ENCODE measurements around the gene SRXN1.
A peak's percentile ranks its signal among the peaks of the same experiment; 100 is the strongest.

Gene SRXN1

DNA sequence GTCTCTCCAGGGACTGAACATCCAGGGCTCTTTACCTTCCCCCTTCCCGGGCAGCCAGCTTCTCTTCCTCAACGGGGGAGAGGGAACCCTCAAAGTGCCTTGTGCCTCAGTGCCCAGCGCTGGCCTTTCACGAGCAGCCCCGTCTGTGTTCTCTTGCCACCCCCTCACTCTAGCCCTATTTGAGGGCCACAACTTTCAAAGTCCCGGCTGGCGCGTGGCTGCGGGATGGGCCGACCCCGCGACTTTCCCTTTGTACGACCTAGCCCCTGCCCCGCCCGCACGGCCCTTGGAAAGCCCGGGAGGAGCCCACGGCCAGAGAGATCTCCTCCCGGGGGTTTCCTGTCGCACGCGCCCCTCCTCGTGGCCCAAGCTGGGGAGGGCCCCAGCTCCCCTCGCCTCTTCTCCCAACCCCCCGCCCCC lies 22.0 kb upstream of the SRXN1 start:
- Histone ChIP-seq H3K4me1 (ENCODE audit: insufficient read depth, low read length) (peaks cover 5% of the 10 kb centered on the region; the same call in 1 of the 2 replicates), H3K27me3 (ENCODE audit: insufficient read depth, low read length) (peaks cover 62% of the 10 kb centered on the region), H3K36me3 (ENCODE audit: insufficient read depth, low read depth, low read length) (no peaks in the 10 kb centered on the region), H3K9ac (ENCODE audit: low read depth, low read length) (no peak overlapping the region), H3K9me3 (ENCODE audit: insufficient read depth, low read depth, low read length) (no peaks in the 10 kb centered on the region), H3K4me3 (ENCODE audit: low read length) (peak overlapping the region; percentile 74; the same call in 1 of the 2 replicates), H3K27ac (ENCODE audit: low read length) (no peak overlapping the region)

DNA sequence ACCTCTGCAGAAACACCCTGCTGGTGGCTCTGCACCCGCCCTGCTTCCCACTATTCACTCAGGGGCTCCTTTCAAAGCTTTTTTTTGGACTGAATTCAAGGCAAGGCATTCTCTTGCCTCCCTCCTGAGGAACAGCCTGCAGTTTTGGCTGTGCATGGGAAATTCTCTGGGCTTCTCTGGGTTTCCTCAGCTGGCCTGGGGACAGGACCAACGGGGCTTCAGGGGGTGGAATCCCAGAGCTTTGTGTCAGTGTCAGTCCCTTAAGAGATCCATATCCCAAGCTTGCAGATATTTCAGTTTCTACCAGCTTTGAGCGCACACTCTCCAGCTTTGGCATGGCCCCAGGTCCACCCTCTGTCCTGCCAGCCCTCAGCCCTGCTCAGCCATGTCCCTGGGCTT lies 20.6 kb upstream of the SRXN1 start:
- H3K27ac ChIP-seq (ENCODE audit: low read length), result no peak overlapping the region
- H3K4me3 ChIP-seq (ENCODE audit: low read length), result no peak overlapping the region

DNA sequence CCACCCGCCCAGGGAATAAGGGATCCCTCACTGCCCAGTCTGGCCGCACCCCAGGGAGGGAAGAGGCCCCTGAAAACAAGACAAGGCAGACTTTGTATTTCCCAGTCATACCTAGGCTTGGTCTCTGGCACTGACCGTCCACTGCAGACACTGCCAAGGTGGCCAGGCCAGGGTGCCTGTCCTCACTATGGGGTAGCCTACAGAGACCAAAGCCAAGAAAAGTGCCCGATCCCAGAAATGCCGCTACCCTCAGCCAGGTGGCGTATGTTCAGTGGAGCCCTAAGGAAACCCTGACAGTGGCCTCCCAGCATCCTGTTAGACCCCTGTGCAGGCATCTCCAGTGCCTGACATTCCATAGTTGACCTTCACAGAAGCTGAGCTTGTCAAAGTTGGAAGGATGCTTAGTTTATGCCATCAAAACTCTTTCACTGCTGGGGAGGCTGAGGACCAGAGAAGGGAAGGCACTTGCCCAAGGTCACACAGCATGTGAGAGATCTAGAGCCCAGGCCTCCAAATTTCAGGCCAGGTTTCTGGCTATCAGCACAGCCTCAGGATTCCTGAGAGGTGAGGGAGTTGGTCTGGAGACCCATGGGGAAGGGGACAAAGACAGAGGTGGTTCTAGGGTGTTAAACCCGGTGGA lies 20.1 kb upstream of the SRXN1 start:
- Histone ChIP-seq H3K9ac (ENCODE audit: low read depth, low read length) (no peak overlapping the region), H3K4me3 (ENCODE audit: low read length) (no peak overlapping the region), H3K9me3 (ENCODE audit: insufficient read depth, low read depth, low read length) (no peaks in the 10 kb centered on the region), H3K27me3 (ENCODE audit: insufficient read depth, low read length) (peaks cover 52% of the 10 kb centered on the region), H3K4me1 (ENCODE audit: insufficient read depth, low read length) (peaks cover 5% of the 10 kb centered on the region; the same call in 1 of the 2 replicates), H3K27ac (ENCODE audit: low read length) (no peak overlapping the region), H3K36me3 (ENCODE audit: insufficient read depth, low read depth, low read length) (no peaks in the 10 kb centered on the region)

More for the DNA sequence above, 20.6 kb upstream of the SRXN1 start:
- Histone ChIP-seq H3K4me1 (ENCODE audit: insufficient read depth, low read length) (peaks cover 5% of the 10 kb centered on the region; the same call in 1 of the 2 replicates), H3K9me3 (ENCODE audit: insufficient read depth, low read depth, low read length) (no peaks in the 10 kb centered on the region), H3K9ac (ENCODE audit: low read depth, low read length) (no peak overlapping the region), H3K36me3 (ENCODE audit: insufficient read depth, low read depth, low read length) (no peaks in the 10 kb centered on the region), H3K27me3 (ENCODE audit: insufficient read depth, low read length) (peaks cover 57% of the 10 kb centered on the region)

DNA sequence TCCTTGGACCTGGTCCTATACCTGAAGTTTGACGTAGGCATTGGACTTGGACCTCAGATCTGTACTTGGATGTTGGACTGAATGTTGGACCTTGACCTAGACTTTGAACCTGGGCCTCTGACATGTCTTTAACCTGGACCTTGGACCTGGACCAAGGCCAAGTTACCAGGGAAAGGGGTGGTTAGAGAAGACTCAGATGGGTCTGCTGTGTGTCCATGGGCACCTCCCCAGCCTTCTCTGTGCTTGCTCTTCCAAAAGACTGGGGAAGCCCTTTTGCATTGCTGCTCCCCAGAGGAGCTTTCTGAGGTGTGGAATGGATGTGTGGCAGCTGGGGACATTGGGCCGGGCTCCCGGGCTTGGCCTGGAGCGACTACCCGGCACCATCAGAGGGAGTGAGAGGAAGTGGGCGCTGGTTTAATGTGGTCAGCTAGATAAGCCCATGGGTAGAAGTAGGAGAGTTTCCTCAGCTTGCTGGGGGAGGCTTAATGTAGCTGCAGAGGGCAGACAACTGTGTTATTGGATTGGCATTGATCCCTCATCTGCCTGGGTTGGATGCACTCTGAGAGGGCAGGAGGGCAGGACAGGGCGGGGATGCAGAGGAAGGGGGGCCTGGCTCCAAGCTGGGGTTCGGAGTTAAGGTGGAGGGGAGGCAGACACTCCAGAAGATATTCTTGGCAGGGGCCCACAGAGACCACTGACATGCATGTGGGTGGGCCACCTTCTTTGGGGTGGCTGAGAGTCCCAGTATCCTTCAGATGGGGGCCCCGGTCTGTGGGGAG lies 18.4 kb upstream of the SRXN1 start:
- H3K9me3 ChIP-seq (ENCODE audit: insufficient read depth, low read depth, low read length), result no peaks in the 10 kb centered on the region
- peaks cover 36% of the 10 kb centered on the region for H3K27me3 ChIP-seq (ENCODE audit: insufficient read depth, low read length)
- peaks cover 3% of the 10 kb centered on the region; the same call in 1 of the 2 replicates for H3K4me1 ChIP-seq (ENCODE audit: insufficient read depth, low read length)
- H3K9ac ChIP-seq (ENCODE audit: low read depth, low read length), result no peak overlapping the region
- no peaks in the 10 kb centered on the region for H3K36me3 ChIP-seq (ENCODE audit: insufficient read depth, low read depth, low read length)
- no peak overlapping the region for H3K27ac ChIP-seq (ENCODE audit: low read length)
- no peak overlapping the region for H3K4me3 ChIP-seq (ENCODE audit: low read length)

- Histone ChIP-seq H3K9me3 (ENCODE audit: insufficient read depth, low read depth, low read length) (no peaks in the 10 kb centered on the region), H3K27ac (ENCODE audit: low read length) (no peak overlapping the region), H3K4me3 (ENCODE audit: low read length) (no peak overlapping the region), H3K27me3 (ENCODE audit: insufficient read depth, low read length) (peaks cover 38% of the 10 kb centered on the region), H3K9ac (ENCODE audit: low read depth, low read length) (no peak overlapping the region), H3K36me3 (ENCODE audit: insufficient read depth, low read depth, low read length) (no peaks in the 10 kb centered on the region), H3K4me1 (ENCODE audit: insufficient read depth, low read length) (peaks cover 15% of the 10 kb centered on the region)
These were observed 16.6 kb upstream of the SRXN1 start for GRCh38 chr20:669573-669972.

- H3K4me1 ChIP-seq (ENCODE audit: insufficient read depth, low read length), result peaks cover 15% of the 10 kb centered on the region
- no peaks in the 10 kb centered on the region for H3K36me3 ChIP-seq (ENCODE audit: insufficient read depth, low read depth, low read length)
- H3K27me3 ChIP-seq (ENCODE audit: insufficient read depth, low read length), result peaks cover 37% of the 10 kb centered on the region
- no peak overlapping the region for H3K27ac ChIP-seq (ENCODE audit: low read length)
- H3K9me3 ChIP-seq (ENCODE audit: insufficient read depth, low read depth, low read length), result no peaks in the 10 kb centered on the region
- H3K9ac ChIP-seq (ENCODE audit: low read depth, low read length), result no peak overlapping the region
- H3K4me3 ChIP-seq (ENCODE audit: low read length), result no peak overlapping the region
These were observed 15.6 kb upstream of the SRXN1 start for GRCh38 chr20:668638-669037.

DNA sequence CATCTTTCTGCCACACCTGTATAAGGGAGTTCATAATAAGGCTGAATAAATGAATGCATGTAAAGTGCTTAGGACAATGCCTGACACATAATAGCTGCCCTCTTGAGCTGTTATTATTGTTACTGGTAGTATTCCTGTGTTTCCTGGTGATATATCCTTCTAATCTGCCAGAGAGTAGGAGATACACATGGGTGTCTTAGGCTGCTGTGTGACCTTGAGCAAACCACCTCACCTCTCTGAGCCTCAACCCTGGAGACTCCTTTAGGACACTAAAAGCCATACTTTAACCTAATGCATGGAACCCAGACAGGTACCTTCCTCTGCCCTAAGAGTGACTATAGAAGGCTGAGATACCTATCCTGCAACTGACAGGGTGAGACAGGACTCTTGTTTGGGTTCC lies 15.1 kb upstream of the SRXN1 start:
- no peak overlapping the region for H3K9ac ChIP-seq (ENCODE audit: low read depth, low read length)
- H3K27me3 ChIP-seq (ENCODE audit: insufficient read depth, low read length), result peaks cover 37% of the 10 kb centered on the region
- no peak overlapping the region for H3K27ac ChIP-seq (ENCODE audit: low read length)
- H3K36me3 ChIP-seq (ENCODE audit: insufficient read depth, low read depth, low read length), result no peaks in the 10 kb centered on the region
- peaks cover 15% of the 10 kb centered on the region for H3K4me1 ChIP-seq (ENCODE audit: insufficient read depth, low read length)
- no peak overlapping the region for H3K4me3 ChIP-seq (ENCODE audit: low read length)
- H3K9me3 ChIP-seq (ENCODE audit: insufficient read depth, low read depth, low read length), result no peaks in the 10 kb centered on the region

DNA sequence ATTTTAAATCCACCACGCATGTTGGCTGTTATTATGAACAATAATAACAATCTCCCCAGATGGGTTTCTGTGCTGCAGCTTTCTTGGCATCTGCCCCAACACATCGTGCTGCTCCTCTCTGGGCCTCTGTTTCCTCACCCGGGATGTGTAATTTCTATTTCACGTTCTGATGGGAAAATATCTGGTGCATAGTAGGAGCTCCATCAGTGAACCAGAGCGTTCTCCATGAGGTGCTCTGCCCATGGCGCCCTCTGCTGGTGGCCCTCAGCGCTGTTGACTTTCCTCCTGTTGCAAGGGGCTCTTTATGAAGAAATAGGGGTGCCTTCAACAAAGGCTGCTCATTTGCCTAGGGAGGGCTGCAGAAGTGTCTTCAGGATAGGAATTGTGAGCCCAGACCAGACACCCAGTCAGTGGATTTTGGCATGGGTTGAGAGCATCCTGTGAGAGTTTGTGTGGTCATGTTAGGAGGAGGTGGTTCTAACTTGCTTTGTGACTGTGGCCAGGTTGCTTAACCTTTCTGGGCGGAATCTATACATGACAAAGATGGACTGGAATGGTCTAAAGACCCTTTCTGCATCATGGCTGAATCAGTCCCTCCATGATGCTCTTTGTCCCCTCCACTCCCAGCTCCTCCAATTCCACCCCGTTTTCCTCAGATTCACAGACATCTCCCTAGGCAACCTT lies 14.5 kb upstream of the SRXN1 start:
- Histone ChIP-seq H3K36me3 (ENCODE audit: insufficient read depth, low read depth, low read length) (no peaks in the 10 kb centered on the region), H3K27ac (ENCODE audit: low read length) (no peak overlapping the region), H3K4me3 (ENCODE audit: low read length) (no peak overlapping the region), H3K27me3 (ENCODE audit: insufficient read depth, low read length) (peaks cover 38% of the 10 kb centered on the region), H3K4me1 (ENCODE audit: insufficient read depth, low read length) (peaks cover 15% of the 10 kb centered on the region), H3K9me3 (ENCODE audit: insufficient read depth, low read depth, low read length) (no peaks in the 10 kb centered on the region), H3K9ac (ENCODE audit: low read depth, low read length) (no peak overlapping the region)

GRCh38 chr20:666877-667276 lies 13.9 kb upstream of the SRXN1 start:
- Histone ChIP-seq H3K36me3 (ENCODE audit: insufficient read depth, low read depth, low read length) (no peaks in the 10 kb centered on the region), H3K27me3 (ENCODE audit: insufficient read depth, low read length) (peaks cover 45% of the 10 kb centered on the region), H3K4me1 (ENCODE audit: insufficient read depth, low read length) (peaks cover 15% of the 10 kb centered on the region), H3K9me3 (ENCODE audit: insufficient read depth, low read depth, low read length) (no peaks in the 10 kb centered on the region), H3K27ac (ENCODE audit: low read length) (no peak overlapping the region), H3K9ac (ENCODE audit: low read depth, low read length) (no peak overlapping the region), H3K4me3 (ENCODE audit: low read length) (no peak overlapping the region)

GRCh38 chr20:665276-665675 lies 12.3 kb upstream of the SRXN1 start:
- Histone ChIP-seq H3K9ac (ENCODE audit: low read depth, low read length) (no peak overlapping the region), H3K4me3 (ENCODE audit: low read length) (no peak overlapping the region), H3K4me1 (ENCODE audit: insufficient read depth, low read length) (peaks cover 25% of the 10 kb centered on the region), H3K27me3 (ENCODE audit: insufficient read depth, low read length) (peaks cover 59% of the 10 kb centered on the region; the same call in 1 of the 2 replicates), H3K27ac (ENCODE audit: low read length) (no peak overlapping the region), H3K9me3 (ENCODE audit: insufficient read depth, low read depth, low read length) (no peaks in the 10 kb centered on the region), H3K36me3 (ENCODE audit: insufficient read depth, low read depth, low read length) (no peaks in the 10 kb centered on the region)

GRCh38 chr20:664576-664975 lies 11.6 kb upstream of the SRXN1 start:
- Histone ChIP-seq H3K36me3 (ENCODE audit: insufficient read depth, low read depth, low read length) (no peaks in the 10 kb centered on the region), H3K27me3 (ENCODE audit: insufficient read depth, low read length) (peaks cover 59% of the 10 kb centered on the region; the same call in 1 of the 2 replicates), H3K27ac (ENCODE audit: low read length) (no peak overlapping the region), H3K4me1 (ENCODE audit: insufficient read depth, low read length) (peaks cover 29% of the 10 kb centered on the region), H3K9me3 (ENCODE audit: insufficient read depth, low read depth, low read length) (no peaks in the 10 kb centered on the region), H3K4me3 (ENCODE audit: low read length) (no peak overlapping the region), H3K9ac (ENCODE audit: low read depth, low read length) (no peak overlapping the region)

Measured in iPS-20b (cell line).